H9 (cell line): ENCODE results near the gene SLIT1. TPM values are rescaled to one million over a fixed set of nuclear protein-coding genes. Genes with fewer than 3 reads are reported as not detected.

Experiments
- DNase-seq: peaks from one replicate; pipeline ENCODE4 v3.0.0-alpha.2; 2017
- H2AFZ ChIP-seq: one replicate; pipeline ENCODE4 v1.6.1; 2013; ENCODE audit warnings: mild to moderate bottlenecking, low read length, control low read depth, moderate library complexity
- H2AK5ac ChIP-seq: 2 replicates; pipeline ENCODE4 v1.6.1; 2013; ENCODE audit warnings: low read length, control low read depth, mixed read lengths; ENCODE audit not compliant: insufficient read length
- H2BK120ac ChIP-seq: one replicate; pipeline ENCODE4 v1.6.1; 2013; ENCODE audit warnings: low read depth, mild to moderate bottlenecking, low read length, control low read depth, inconsistent platforms; ENCODE audit not compliant: poor library complexity, severe bottlenecking
- H2BK12ac ChIP-seq: 2 replicates; pipeline ENCODE4 v1.6.1; 2013; ENCODE audit warnings: low read length, control low read depth, mixed read lengths, low read depth; ENCODE audit not compliant: insufficient read length
- H2BK15ac ChIP-seq: 2 replicates; pipeline ENCODE4 v1.6.1; 2013; ENCODE audit warnings: low read depth, low read length, control low read depth
- H2BK20ac ChIP-seq: one replicate; pipeline ENCODE4 v1.6.1; 2013; ENCODE audit warnings: low read depth, mild to moderate bottlenecking, low read length, control low read depth, inconsistent platforms; ENCODE audit not compliant: poor library complexity, severe bottlenecking
- H2BK5ac ChIP-seq: 2 replicates; pipeline ENCODE4 v1.6.1; 2013; ENCODE audit warnings: low read length, control low read depth, mixed read lengths; ENCODE audit not compliant: insufficient read length
- H3K14ac ChIP-seq: 2 replicates; pipeline ENCODE4 v1.6.1; 2013; ENCODE audit warnings: low read length, control low read depth; ENCODE audit not compliant: insufficient read depth
- H3K18ac ChIP-seq: 2 replicates; pipeline ENCODE4 v1.6.1; 2013; ENCODE audit warnings: low read depth, mild to moderate bottlenecking, mixed read lengths, low read length, control low read depth; ENCODE audit not compliant: insufficient read length
- H3K23ac ChIP-seq: 2 replicates; pipeline ENCODE4 v1.6.1; 2013; ENCODE audit warnings: low read length, control low read depth, mixed read lengths, low read depth; ENCODE audit not compliant: insufficient read length
- H3K23me2 ChIP-seq: 2 replicates; pipeline ENCODE4 v1.6.1; 2013; ENCODE audit warnings: low read depth, mild to moderate bottlenecking, mixed read lengths, low read length, control low read depth; ENCODE audit not compliant: insufficient read length, poor library complexity, severe bottlenecking
- H3K27ac ChIP-seq: 2 replicates; pipeline ENCODE4 v1.5.1; 2013; ENCODE audit warnings: low read length, control low read depth, mixed read lengths, low read depth; ENCODE audit not compliant: insufficient read length
- H3K27me3 ChIP-seq: 2 replicates; pipeline ENCODE4 v1.6.1; 2013; ENCODE audit warnings: low read length, control low read depth, inconsistent platforms; ENCODE audit not compliant: insufficient read depth
- H3K4ac ChIP-seq: 2 replicates; pipeline ENCODE4 v1.6.1; 2013; ENCODE audit warnings: low read depth, mild to moderate bottlenecking, control low read depth, inconsistent platforms, low read length, moderate library complexity
- H3K4me1 ChIP-seq: 2 replicates; pipeline ENCODE4 v1.6.1; 2013; ENCODE audit warnings: low read length, control low read depth, inconsistent platforms; ENCODE audit not compliant: insufficient read depth
- H3K4me2 ChIP-seq: 2 replicates; pipeline ENCODE4 v1.6.1; 2013; ENCODE audit warnings: low read length, control low read depth, mixed read lengths; ENCODE audit not compliant: insufficient read length, insufficient read depth
- H3K56ac ChIP-seq: 2 replicates; pipeline ENCODE4 v1.6.1; 2013; ENCODE audit warnings: low read depth, mild to moderate bottlenecking, mixed read lengths, low read length, control low read depth; ENCODE audit not compliant: insufficient read length
- H3K79me1 ChIP-seq: 2 replicates; pipeline ENCODE4 v1.6.1; 2013; ENCODE audit warnings: low read depth, mild to moderate bottlenecking, moderate library complexity, low read length, control low read depth, inconsistent platforms; ENCODE audit not compliant: insufficient read depth, poor library complexity, severe bottlenecking
- H3K79me2 ChIP-seq: 2 replicates; pipeline ENCODE4 v1.6.1; 2013; ENCODE audit warnings: low read length, control low read depth, inconsistent platforms; ENCODE audit not compliant: insufficient read depth
- H3K9ac ChIP-seq: 2 replicates; pipeline ENCODE4 v1.6.1; 2013; ENCODE audit warnings: low read length, control low read depth, mixed read lengths; ENCODE audit not compliant: insufficient read length; ENCODE audit errors: extremely low read depth
- H3K9me3 ChIP-seq: one replicate; pipeline ENCODE4 v1.6.1; 2013; ENCODE audit warnings: low read depth, low read length, inconsistent platforms; ENCODE audit not compliant: control insufficient read depth
- H3T11ph ChIP-seq: one replicate; pipeline ENCODE4 v1.6.1; 2013; ENCODE audit warnings: mild to moderate bottlenecking, low read length, control low read depth, inconsistent platforms
- H4K20me1 ChIP-seq: one replicate; pipeline ENCODE4 v1.6.1; 2013; ENCODE audit not compliant: control insufficient read depth, insufficient read length, insufficient read depth
- H4K5ac ChIP-seq: 2 replicates; pipeline ENCODE4 v1.6.1; 2013; ENCODE audit warnings: low read depth, mild to moderate bottlenecking, mixed read lengths, low read length, control low read depth; ENCODE audit not compliant: insufficient read length
- H4K8ac ChIP-seq: replicated peaks from 2 replicates; pipeline ENCODE4 v1.6.1; 2013; ENCODE audit warnings: low read length, control low read depth, mixed read lengths, low read depth; ENCODE audit not compliant: insufficient read length
- H4K91ac ChIP-seq: 2 replicates; pipeline ENCODE4 v1.6.1; 2013; ENCODE audit warnings: low read depth, mild to moderate bottlenecking, moderate library complexity, mixed read lengths, low read length, control low read depth; ENCODE audit not compliant: insufficient read length
- H3K27ac Mint-ChIP-seq, 3 experiments: 2 replicates in 2 of 3; 3 replicates in 1 of 3; pipeline ENCODE4 v1.8.0; 2020 to 2021; ENCODE audit warnings: mixed read lengths in 3 of 3, mild to moderate bottlenecking in 1 of 3, moderate library complexity in 1 of 3
- H3K27me3 Mint-ChIP-seq: 2 replicates; pipeline ENCODE4 v1.8.0; 2021; ENCODE audit warnings: low read depth, mild to moderate bottlenecking, moderate library complexity, mixed read lengths
- H3K36me3 Mint-ChIP-seq, 3 experiments: 2 replicates in 2 of 3; 3 replicates in 1 of 3; pipeline ENCODE4 v1.8.0; 2020 to 2021; ENCODE audit warnings: low read depth in 3 of 3, mixed read lengths in 3 of 3; ENCODE audit not compliant: insufficient read depth in 1 of 3
- H3K4me1 Mint-ChIP-seq, 2 experiments: 2 replicates each; pipeline ENCODE4 v1.8.0; 2020; ENCODE audit warnings: mixed read lengths in 2 of 2
- H3K4me3 Mint-ChIP-seq, 2 experiments: 2 replicates in 1 of 2; 3 replicates in 1 of 2; pipeline ENCODE4 v1.8.0; 2020 to 2021; ENCODE audit warnings: mild to moderate bottlenecking in 2 of 2, mixed read lengths in 2 of 2, moderate library complexity in 1 of 2
- H3K9me3 Mint-ChIP-seq, 2 experiments: 2 replicates in 1 of 2; 3 replicates in 1 of 2; pipeline ENCODE4 v1.8.0; 2020; ENCODE audit warnings: mild to moderate bottlenecking in 2 of 2, mixed read lengths in 2 of 2, moderate library complexity in 1 of 2
- CTCF ChIP-seq: fragments of 200-600 bp; sonication (generic); conservative IDR thresholded peaks from 3 replicates; pipeline ENCODE4 v1.8.0; 2021; ENCODE audit warnings: antibody characterized with exemption, mild to moderate bottlenecking
- WGBS: extraction: QIAGEN DNeasy Blood & Tissue Kit; methylation state at CpG from one replicate; pipeline ENCODE4 v1.1.7; 2013; ENCODE audit warnings: missing lambda C conversion rate, low lambda C conversion rate, mixed read lengths; ENCODE audit not compliant: insufficient read length; ENCODE audit errors: extremely low coverage; 5-methylcytosine and 5-hydroxymethylcytosine counted together
- total RNA-seq: library from RNA; stranded (reverse); gene quantifications from 2 replicates; pipeline ENCODE4 v1.2.1, GENCODE V29; 2021

Gene SLIT1
- total RNA-seq, 1 experiment from 2014 or later: 0.57 TPM

GRCh38 chr10:96982149-96982930, 203.4 kb downstream of the SLIT1 start:
- no peaks in the 10 kb centered on the region; the same call in 1 of the 2 replicates for H3K27me3 ChIP-seq
- no peaks in the 10 kb centered on the region for H3K9me3 ChIP-seq
- H2AK5ac ChIP-seq: no peak overlapping the region
- H4K91ac ChIP-seq: no peak overlapping the region
- H3K23me2 ChIP-seq: no peaks in the 10 kb centered on the region
- H3K79me2 ChIP-seq: no peaks in the 10 kb centered on the region
- H3K18ac ChIP-seq: no peak overlapping the region
- H2BK12ac ChIP-seq: no peak overlapping the region
- no peaks in the 10 kb centered on the region for H3K9me3 Mint-ChIP-seq
- no peak for TF ChIP-seq CTCF
- H4K5ac ChIP-seq: no peak overlapping the region
- H3K4me3 Mint-ChIP-seq: no peak overlapping the region
- H2BK120ac ChIP-seq: no peak overlapping the region
- no peak overlapping the region for H3K9ac ChIP-seq
- H3K4me1 Mint-ChIP-seq: peaks cover 27 to 44% of the 10 kb centered on the region in 2 experiments
- no peaks in the 10 kb centered on the region; the same call in 1 of the 2 replicates for H3K4me1 ChIP-seq
- no peaks in the 10 kb centered on the region for H3K79me1 ChIP-seq
- no CpG with 5 or more reads among the region's 12 CpGs for WGBS
- H3T11ph ChIP-seq: no peak overlapping the region
- no peak overlapping the region for H2BK20ac ChIP-seq
- H2AFZ ChIP-seq: no peak overlapping the region
- H3K56ac ChIP-seq: no peak overlapping the region
- no peak overlapping the region for H3K27ac Mint-ChIP-seq
- peaks cover 20 to 26% (median 24%) of the 10 kb centered on the region in 3 experiments; a peak in 6 of 7 replicates for H3K36me3 Mint-ChIP-seq
- H3K27ac ChIP-seq: no peak overlapping the region
- no peak overlapping the region for H3K14ac ChIP-seq
- no peaks in the 10 kb centered on the region for H4K20me1 ChIP-seq
- no peak overlapping the region for H3K4me2 ChIP-seq
- H2BK5ac ChIP-seq: no peak overlapping the region
- H3K27me3 Mint-ChIP-seq: no peaks in the 10 kb centered on the region
- H3K4ac ChIP-seq: no peak overlapping the region
- no peak overlapping the region for H4K8ac ChIP-seq
- DNase-seq: no peak
- H3K23ac ChIP-seq: no peak overlapping the region
- no peak overlapping the region for H2BK15ac ChIP-seq
